SK-N-MC (cell line): ENCODE results near the gene KIFC3.

ENCODE experiments used
- EZH2 ChIP-seq: fragments of 200-600 bp; sonication (generic); IDR thresholded peaks from one replicate; pipeline ENCODE4 v1.6.1; 2017; ENCODE audit warnings: antibody characterized with exemption
- FOXP2 ChIP-seq: optimal IDR thresholded peaks from 2 replicates; pipeline ENCODE3; 2011; ENCODE audit warnings: mild to moderate bottlenecking, moderate library complexity; ENCODE audit not compliant: insufficient read depth; ENCODE audit errors: extremely low read length, control extremely low read depth
- POLR2AphosphoS5 ChIP-seq: IDR thresholded peaks from 2 replicates; pipeline ENCODE4 v1.6.1; 2012; ENCODE audit warnings: mild to moderate bottlenecking, low read depth, low read length, borderline replicate concordance

- TF ChIP-seq POLR2AphosphoS5: no peak
- no peak for TF ChIP-seq EZH2
- no peak for TF ChIP-seq FOXP2
Observed at GRCh38 chr16:57749856-57750452, 52.3 kb downstream of the KIFC3 start.
